Measurements from ENCODE around the gene APP. TPM values are rescaled to one million over a fixed set of nuclear protein-coding genes. Genes with fewer than 3 reads are reported as not detected.

APP gene
- total RNA-seq, 1 donor from 2014 or later = 306 TPM

DNA sequence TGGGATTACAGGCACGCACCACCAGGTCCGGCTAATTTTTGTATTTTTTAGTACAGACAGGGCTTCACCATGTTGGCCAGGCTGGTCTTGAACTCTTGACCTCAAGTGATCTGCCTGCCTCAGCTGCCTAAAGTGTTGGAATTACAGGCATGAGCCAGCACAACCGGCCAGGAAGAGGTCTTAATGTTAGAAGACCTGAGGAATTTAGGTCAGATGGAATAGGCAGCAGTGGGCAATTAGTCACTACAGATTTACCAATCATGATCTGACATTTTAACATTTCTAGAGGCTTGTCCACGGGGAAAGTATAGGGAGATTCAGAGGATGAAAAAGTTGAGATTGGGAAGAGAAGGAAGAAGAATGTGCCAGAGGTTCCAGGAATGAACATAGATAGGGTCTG lies 8.9 kb upstream of the APP start:
- no peaks in the 10 kb centered on the region for H4K20me1 ChIP-seq (ENCODE audit: low read depth)
- Mint-ChIP-seq H3K36me3 (no peaks in the 10 kb centered on the region), H3K4me1 (peaks cover 8% of the 10 kb centered on the region), H3K4me3 (no peak overlapping the region), H3K27me3 (ENCODE audit: insufficient read depth, low read depth) (peaks cover 3% of the 10 kb centered on the region), H3K27ac (no peak overlapping the region), H3K9me3 (peaks cover 7% of the 10 kb centered on the region)
- H2AFZ ChIP-seq (replicated peaks) = no peak overlapping the region
- H3K4me2 ChIP-seq = no peak overlapping the region
- no peak for TF ChIP-seq EZH2 (IDR thresholded peaks at IDR 0.05)
- TF ChIP-seq, protein P1, sequence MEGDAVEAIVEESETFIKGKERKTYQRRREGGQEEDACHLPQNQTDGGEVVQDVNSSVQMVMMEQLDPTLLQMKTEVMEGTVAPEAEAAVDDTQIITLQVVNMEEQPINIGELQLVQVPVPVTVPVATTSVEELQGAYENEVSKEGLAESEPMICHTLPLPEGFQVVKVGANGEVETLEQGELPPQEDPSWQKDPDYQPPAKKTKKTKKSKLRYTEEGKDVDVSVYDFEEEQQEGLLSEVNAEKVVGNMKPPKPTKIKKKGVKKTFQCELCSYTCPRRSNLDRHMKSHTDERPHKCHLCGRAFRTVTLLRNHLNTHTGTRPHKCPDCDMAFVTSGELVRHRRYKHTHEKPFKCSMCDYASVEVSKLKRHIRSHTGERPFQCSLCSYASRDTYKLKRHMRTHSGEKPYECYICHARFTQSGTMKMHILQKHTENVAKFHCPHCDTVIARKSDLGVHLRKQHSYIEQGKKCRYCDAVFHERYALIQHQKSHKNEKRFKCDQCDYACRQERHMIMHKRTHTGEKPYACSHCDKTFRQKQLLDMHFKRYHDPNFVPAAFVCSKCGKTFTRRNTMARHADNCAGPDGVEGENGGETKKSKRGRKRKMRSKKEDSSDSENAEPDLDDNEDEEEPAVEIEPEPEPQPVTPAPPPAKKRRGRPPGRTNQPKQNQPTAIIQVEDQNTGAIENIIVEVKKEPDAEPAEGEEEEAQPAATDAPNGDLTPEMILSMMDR (IDR thresholded peaks at IDR 0.05) = no peak
- no peak for TF ChIP-seq EZH2phosphoT487 (IDR thresholded peaks at IDR 0.05)
- no peak overlapping the region for H3K9ac ChIP-seq
- no peak for DNase-seq (ENCODE audit: low spot score)
- no peaks in the 10 kb centered on the region for H3K4me1 ChIP-seq
- H3K27ac ChIP-seq = no peak overlapping the region
- no peaks in the 10 kb centered on the region for H3K9me3 ChIP-seq (ENCODE audit: low read depth)
- no peaks in the 10 kb centered on the region for H3K79me2 ChIP-seq (ENCODE audit: low read depth)
- no peak overlapping the region for H3K4me3 ChIP-seq
- H3K36me3 ChIP-seq = no peaks in the 10 kb centered on the region
- no peaks in the 10 kb centered on the region for H3K27me3 ChIP-seq
- no peaks in the 10 kb centered on the region for H3F3A ChIP-seq (ENCODE audit: low read depth)

DNA sequence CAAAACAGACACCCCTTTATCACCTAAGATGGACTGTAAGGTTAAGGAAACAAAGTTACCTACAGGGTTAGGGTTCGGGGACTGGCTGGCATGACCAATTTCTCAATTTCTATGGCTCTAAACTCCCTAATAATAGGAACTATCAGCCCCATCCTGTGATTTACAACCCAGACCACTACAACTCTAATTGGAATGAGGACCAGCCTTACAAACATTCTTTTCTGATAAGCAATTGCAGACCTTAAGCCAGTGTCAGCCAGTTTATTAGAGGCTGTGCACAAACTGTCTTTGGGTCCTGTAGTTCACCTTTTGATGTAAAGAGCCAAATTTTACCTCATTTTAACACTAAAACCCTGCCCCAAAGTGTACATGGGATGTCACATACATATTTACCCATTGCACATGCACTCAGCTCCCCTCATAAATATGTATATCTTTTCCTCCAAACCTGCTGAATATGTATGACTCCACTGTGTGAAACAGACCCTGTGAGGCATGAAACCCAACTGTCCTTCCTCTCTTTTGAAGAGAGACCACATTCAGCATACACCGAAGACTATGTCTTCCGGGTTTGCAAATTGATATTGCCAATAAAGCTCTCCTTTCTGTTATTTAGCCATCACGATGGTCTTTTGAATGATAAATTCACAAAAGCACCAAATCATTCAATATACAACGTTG lies 7.3 kb upstream of the APP start:
- TF ChIP-seq EZH2 (IDR thresholded peaks at IDR 0.05) (no peak), EZH2phosphoT487 (IDR thresholded peaks at IDR 0.05) (no peak)
- TF ChIP-seq, protein P1 (IDR thresholded peaks at IDR 0.05) = no peak
- Histone ChIP-seq H4K20me1 (ENCODE audit: low read depth) (no peaks in the 10 kb centered on the region), H3K4me2 (no peak overlapping the region), H3F3A (ENCODE audit: low read depth) (no peaks in the 10 kb centered on the region), H3K27ac (no peak overlapping the region), H3K4me1 (no peaks in the 10 kb centered on the region), H3K36me3 (no peaks in the 10 kb centered on the region), H3K9ac (no peak overlapping the region), H3K4me3 (no peak overlapping the region), H3K79me2 (ENCODE audit: low read depth) (no peaks in the 10 kb centered on the region), H3K27me3 (no peaks in the 10 kb centered on the region), H3K9me3 (ENCODE audit: low read depth) (no peaks in the 10 kb centered on the region), H2AFZ (replicated peaks) (no peak overlapping the region)
- Mint-ChIP-seq H3K27me3 (ENCODE audit: insufficient read depth, low read depth) (peaks cover 3% of the 10 kb centered on the region), H3K27ac (no peak overlapping the region), H3K36me3 (no peaks in the 10 kb centered on the region), H3K9me3 (no peaks in the 10 kb centered on the region), H3K4me1 (peaks cover 8% of the 10 kb centered on the region), H3K4me3 (no peak overlapping the region)
- DNase-seq (ENCODE audit: low spot score) = no peak

DNA sequence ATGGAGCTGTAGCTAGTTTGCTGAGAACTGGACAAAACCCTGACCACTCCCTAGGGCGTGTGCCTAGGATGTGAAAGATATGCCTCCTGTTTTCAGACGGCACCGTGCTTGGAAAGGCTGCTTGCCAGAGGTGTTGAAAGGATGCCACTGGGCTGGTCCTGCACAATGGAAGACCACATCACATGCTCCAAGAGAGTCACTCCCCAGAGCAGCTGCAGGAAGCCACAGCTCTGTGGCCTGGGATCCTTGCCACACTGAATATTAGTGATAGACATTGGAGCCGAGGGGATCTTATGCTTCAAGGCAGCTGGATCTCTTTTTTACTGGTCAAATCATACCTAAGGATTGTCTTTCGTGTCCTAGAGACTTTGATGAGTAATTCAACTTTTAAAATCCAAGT lies 6.6 kb upstream of the APP start:
- H3K9me3 ChIP-seq (ENCODE audit: low read depth) = no peaks in the 10 kb centered on the region
- no peaks in the 10 kb centered on the region for H3K27me3 ChIP-seq
- no peak overlapping the region for H3K4me3 ChIP-seq
- no peaks in the 10 kb centered on the region for H3K9me3 Mint-ChIP-seq
- no peak overlapping the region for H3K4me2 ChIP-seq
- H3F3A ChIP-seq (ENCODE audit: low read depth) = peaks cover under 1% of the 10 kb centered on the region
- TF ChIP-seq EZH2phosphoT487 (IDR thresholded peaks at IDR 0.05) (no peak), EZH2 (IDR thresholded peaks at IDR 0.05) (no peak)
- TF ChIP-seq, protein P1 (IDR thresholded peaks at IDR 0.05) = no peak
- no peaks in the 10 kb centered on the region for H3K36me3 Mint-ChIP-seq
- no peaks in the 10 kb centered on the region for H3K4me1 ChIP-seq
- H3K4me3 Mint-ChIP-seq = no peak overlapping the region
- no peak overlapping the region for H3K27ac ChIP-seq
- no peaks in the 10 kb centered on the region for H3K36me3 ChIP-seq
- H2AFZ ChIP-seq (replicated peaks) = no peak overlapping the region
- no peak overlapping the region for H3K9ac ChIP-seq
- no peak for DNase-seq (ENCODE audit: low spot score)
- H3K27ac Mint-ChIP-seq = no peak overlapping the region
- peaks cover 3% of the 10 kb centered on the region for H3K27me3 Mint-ChIP-seq (ENCODE audit: insufficient read depth, low read depth)
- peaks cover 8% of the 10 kb centered on the region for H3K4me1 Mint-ChIP-seq
- no peaks in the 10 kb centered on the region for H3K79me2 ChIP-seq (ENCODE audit: low read depth)
- no peaks in the 10 kb centered on the region for H4K20me1 ChIP-seq (ENCODE audit: low read depth)

Data from neural progenitor cell (in vitro differentiated cells).